22Rv1 (cell line): ENCODE data around the gene PCIF1.

Source experiments
- H3K27ac ChIP-seq: fragments of 450-650 bp; 2 replicates; pipeline ENCODE4 v1.5.1; 2017
- CTCF ChIP-seq: fragments of 450-650 bp; IDR thresholded peaks from 2 replicates; pipeline ENCODE4 v1.5.1; 2017; ENCODE audit warnings: mild to moderate bottlenecking
- ZFX ChIP-seq: fragments of 450-650 bp; IDR thresholded peaks from 2 replicates; pipeline ENCODE4 v1.6.1; 2017; ENCODE audit warnings: antibody characterized with exemption, borderline replicate concordance

Gene PCIF1

DNA sequence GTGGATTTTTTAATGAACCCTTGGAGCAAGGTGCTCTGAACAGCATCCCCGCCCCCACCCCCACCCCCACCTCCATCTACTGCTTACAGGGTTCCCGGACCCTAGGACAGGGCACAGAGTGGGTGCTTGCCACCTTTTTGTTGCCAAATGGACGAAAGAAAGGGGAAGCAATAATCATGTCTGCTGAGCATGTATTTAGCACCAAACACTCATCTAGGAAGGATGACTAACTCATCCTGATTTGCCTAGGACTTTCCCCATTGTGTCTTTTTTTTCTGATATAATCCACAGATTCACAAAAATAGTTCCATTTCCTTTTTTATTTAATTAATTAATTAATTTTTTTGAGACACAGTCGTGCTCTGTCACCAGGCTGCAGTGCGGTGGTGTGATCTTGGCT, 21.4 kb upstream of the PCIF1 start:
- H3K27ac ChIP-seq = no peak overlapping the region

DNA sequence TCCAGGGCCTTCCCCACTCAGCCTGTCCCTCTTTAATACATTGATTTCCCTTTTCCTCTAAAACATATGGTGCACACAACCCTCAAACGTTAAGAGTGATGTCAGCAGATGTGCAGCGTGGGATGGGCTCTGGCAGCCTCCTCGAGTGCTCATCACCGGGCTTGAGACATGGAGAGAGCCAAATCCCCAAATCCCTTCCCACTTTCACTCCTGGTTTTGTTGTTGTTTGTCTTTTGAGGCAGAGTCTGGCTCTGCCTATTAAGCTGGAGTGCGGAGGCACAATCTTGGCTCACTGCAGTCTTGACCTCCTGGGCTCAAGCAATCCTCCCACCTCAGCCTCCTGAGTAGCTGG, 16.7 kb upstream of the PCIF1 start:
- no peak overlapping the region for H3K27ac ChIP-seq
- TF ChIP-seq ZFX (no peak), CTCF (no peak)

More for the DNA sequence above, 21.4 kb upstream of the PCIF1 start:
- TF ChIP-seq CTCF (no peak), ZFX (no peak)

GRCh38 chr20:45918182-45918737, 16.2 kb upstream of the PCIF1 start:
- no peak overlapping the region for H3K27ac ChIP-seq
- TF ChIP-seq CTCF = no peak
- no peak for TF ChIP-seq ZFX

- TF ChIP-seq CTCF (no peak), ZFX (no peak)
- no peak overlapping the region for H3K27ac ChIP-seq
Observed at GRCh38 chr20:45918779-45919537, 15.5 kb upstream of the PCIF1 start.

DNA sequence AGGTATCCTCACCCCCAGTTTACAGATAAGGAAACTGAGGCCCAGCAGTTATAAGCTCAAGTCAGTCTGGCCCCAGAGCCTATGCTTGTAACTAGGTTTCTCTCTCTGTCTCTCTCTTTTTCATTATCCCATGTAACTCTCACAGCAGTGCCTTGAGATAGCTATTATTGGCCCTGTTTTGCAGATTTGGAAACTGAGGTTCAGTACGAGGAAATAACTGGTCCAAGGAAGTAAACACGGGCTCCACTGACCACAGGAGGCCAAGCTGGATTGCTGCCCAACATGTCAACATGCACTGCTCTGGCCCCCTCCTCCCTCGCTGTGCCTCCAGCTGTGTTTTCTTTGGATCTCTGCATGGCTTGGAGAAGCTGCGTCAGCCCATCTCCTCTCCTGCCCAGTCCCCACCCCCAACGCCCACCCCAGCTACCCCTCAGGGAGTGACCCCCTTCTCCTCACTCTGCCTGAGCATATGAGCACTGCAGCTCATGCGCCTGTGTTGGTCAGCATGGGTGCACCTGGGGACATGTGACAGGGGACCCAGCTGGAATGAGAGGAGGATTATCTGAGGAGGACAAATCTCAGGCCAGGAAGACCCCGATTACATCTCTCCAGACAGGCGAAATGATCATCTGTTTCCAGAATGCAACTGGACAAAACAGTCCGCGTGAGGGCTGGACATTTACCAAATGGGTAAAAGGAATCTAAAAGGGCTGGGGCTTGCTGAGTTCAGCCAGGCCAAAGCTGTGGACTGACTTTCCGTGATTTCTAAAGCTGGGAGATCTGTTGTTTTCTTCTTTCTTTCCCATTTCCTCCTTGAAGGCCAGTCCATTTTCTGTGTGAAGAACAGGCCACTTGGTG, 14.7 kb upstream of the PCIF1 start:
- TF ChIP-seq CTCF (no peak), ZFX (no peak)
- H3K27ac ChIP-seq = no peak overlapping the region

DNA sequence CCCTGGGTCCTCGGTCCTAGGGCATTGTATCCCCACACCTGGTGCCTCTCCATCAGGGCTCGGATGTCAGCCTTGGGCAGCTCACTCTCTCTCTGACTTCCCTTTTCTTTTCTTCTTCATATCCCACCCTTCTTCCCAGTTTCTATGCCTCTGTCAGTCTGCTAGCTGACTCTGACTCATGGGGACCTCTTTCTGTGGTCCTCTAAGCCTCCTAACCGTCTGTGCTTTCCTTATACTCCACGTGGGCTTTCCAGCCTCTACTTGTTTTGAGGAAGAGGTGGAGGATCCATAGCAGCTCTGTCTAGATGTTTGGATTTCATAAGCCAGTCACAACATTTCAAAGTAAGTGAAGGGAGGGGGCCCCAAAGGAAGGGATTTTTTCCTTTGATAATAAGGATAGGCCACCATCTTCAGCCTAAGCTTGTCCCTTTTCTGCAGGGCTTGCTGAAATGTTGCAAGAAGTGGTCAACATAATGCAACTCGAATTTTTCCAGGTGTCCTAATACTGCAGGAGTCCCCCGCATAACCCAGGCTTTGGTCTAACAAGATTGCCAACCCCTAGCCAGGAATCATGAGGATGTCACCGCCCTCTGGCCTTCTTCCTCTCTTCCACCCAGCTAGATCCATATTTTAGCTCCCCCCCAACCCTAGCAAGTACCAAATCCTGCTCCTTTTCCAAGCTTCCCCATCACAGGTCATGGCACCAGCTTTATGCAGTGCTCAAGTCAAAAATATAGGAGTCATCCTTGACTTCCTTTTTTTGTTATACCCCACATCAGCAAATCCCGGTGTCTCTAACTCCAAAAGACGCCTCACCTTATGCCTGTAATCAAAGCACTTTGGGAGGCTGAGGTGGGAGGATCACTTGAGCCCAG, 13.8 kb upstream of the PCIF1 start:
- no peak for TF ChIP-seq ZFX
- TF ChIP-seq CTCF = no peak
- H3K27ac ChIP-seq = no peak overlapping the region
